ENCODE measurements around the gene CAST. TPM values are rescaled to one million over a fixed set of nuclear protein-coding genes. Genes with fewer than 3 reads are reported as not detected.

The CAST gene
- total and polyA plus RNA-seq, 2 donors (not counting 1 experiment from before 2014, with no cell fraction given) = 41.0 to 231 TPM

DNA sequence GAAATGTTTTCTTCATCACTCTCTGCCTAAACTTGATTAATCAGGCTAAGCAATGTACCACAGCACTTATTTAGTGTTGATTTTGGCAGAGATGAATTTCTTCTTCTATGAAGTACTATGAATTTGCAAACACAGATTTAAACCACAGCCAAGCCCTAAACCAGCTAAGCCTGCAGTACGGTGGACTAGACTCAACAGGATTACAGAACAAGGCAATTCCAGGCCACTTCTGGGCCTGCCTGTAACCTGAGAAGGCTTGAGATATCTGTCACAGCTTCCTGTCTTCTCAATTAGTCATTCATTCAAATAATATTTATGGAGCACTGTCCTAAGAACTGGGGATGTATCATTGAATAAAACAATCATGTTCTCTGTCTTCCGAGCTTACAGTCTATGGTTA, 32.4 kb upstream of the CAST start:
- no peak overlapping the region for H3K4me2 ChIP-seq (replicated peaks; ENCODE audit: low read depth, low read length, poor library complexity, severe bottlenecking)
- DNase-seq (no peak), ATAC-seq (ENCODE audit: low read depth) (no peak)
- peaks cover 0 to 7% (median 0%) of the 10 kb centered on the region in 4 experiments for H3K27me3 ChIP-seq (replicated peaks in 1 of 4; ENCODE audit: control extremely low read depth in 1 of 4, control insufficient read depth in 3 of 4, insufficient read depth in 4 of 4, low read length in 3 of 4)
- H3K4me3 ChIP-seq (ENCODE audit: control extremely low read depth in 1 of 5, extremely low read depth in 1 of 5, insufficient read depth in 1 of 5, low read depth in 2 of 5, low read length in 4 of 5) = no peak overlapping the region
- Mint-ChIP-seq H3K27me3 (peaks cover 19% of the 10 kb centered on the region), H3K27ac (no peak overlapping the region), H3K4me3 (no peak overlapping the region), H3K9me3 (ENCODE audit: insufficient read depth) (no peaks in the 10 kb centered on the region), H3K4me1 (no peaks in the 10 kb centered on the region)
- no peaks in the 10 kb centered on the region for H3K9me3 ChIP-seq (ENCODE audit: control extremely low read depth in 1 of 3, control insufficient read depth in 2 of 3, insufficient read depth in 1 of 3, low read length in 2 of 3)
- CTCF ChIA-PET = interaction anchor here (0.6 kb wide), 1 partner anchor 30 kb away, joined by 3 read pairs; no protein-coding TSS in a partner anchor
- POLR2A ChIA-PET = no interaction called here
- no peak for TF ChIP-seq EZH2 (IDR thresholded peaks at IDR 0.05; ENCODE audit: borderline replicate concordance, insufficient read depth, low read depth, low read length, poor library complexity, severe bottlenecking)
- TF ChIP-seq, protein P1, sequence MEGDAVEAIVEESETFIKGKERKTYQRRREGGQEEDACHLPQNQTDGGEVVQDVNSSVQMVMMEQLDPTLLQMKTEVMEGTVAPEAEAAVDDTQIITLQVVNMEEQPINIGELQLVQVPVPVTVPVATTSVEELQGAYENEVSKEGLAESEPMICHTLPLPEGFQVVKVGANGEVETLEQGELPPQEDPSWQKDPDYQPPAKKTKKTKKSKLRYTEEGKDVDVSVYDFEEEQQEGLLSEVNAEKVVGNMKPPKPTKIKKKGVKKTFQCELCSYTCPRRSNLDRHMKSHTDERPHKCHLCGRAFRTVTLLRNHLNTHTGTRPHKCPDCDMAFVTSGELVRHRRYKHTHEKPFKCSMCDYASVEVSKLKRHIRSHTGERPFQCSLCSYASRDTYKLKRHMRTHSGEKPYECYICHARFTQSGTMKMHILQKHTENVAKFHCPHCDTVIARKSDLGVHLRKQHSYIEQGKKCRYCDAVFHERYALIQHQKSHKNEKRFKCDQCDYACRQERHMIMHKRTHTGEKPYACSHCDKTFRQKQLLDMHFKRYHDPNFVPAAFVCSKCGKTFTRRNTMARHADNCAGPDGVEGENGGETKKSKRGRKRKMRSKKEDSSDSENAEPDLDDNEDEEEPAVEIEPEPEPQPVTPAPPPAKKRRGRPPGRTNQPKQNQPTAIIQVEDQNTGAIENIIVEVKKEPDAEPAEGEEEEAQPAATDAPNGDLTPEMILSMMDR (IDR thresholded peaks at IDR 0.05) = no peak
- no peaks in the 10 kb centered on the region for H4K20me1 ChIP-seq (ENCODE audit: control insufficient read depth, insufficient read depth, low read length, poor library complexity, severe bottlenecking)
- H3K36me3 ChIP-seq (replicated peaks in 1 of 2; ENCODE audit: control extremely low read depth in 1 of 2, control insufficient read depth in 1 of 2, extremely low read depth in 1 of 2, insufficient read depth in 2 of 2, low read length in 1 of 2) = no peaks in the 10 kb centered on the region
- no peak overlapping the region for H3K27ac ChIP-seq (ENCODE audit: low read length in 2 of 2)
- H3K79me2 ChIP-seq (ENCODE audit: control insufficient read depth, insufficient read depth, low read length) = no peaks in the 10 kb centered on the region
- intact Hi-C loops (cut with micrococcal nuclease) = no loop called here
- H3K4me1 ChIP-seq (ENCODE audit: control insufficient read depth in 2 of 2, insufficient read depth in 2 of 2, low read length in 2 of 2) = no peaks in the 10 kb centered on the region
- no peak overlapping the region for H2AFZ ChIP-seq (ENCODE audit: insufficient read depth, low read depth, low read length, poor library complexity, severe bottlenecking)
- H3K9ac ChIP-seq (ENCODE audit: low read length) = no peak overlapping the region
- WGBS (ENCODE audit: insufficient coverage) = 100% methylated on average over 1 of the region's 2 CpGs

DNA sequence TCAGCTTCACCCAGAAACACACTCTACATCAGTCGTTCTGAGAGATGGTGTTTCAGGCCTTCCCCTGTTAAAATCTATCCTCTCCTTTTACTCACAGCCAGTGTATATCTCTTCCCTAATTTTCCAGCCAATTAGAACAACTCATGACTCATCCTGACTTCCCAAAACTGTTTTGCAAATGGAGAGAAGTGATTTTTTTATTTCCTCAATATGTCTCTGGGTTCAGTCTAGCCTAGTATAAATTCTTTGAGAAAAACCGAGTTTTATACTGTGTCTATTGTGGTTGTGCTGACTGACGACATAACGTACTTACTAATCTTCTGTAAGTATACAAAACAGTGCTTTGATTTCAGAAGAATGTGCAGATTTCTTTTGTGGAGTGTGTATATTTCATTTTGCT, 28.4 kb upstream of the CAST start:
- H3K27me3 Mint-ChIP-seq = peaks cover 21% of the 10 kb centered on the region
- Histone ChIP-seq H3K27ac (ENCODE audit: low read length in 2 of 2) (no peak overlapping the region), H4K20me1 (ENCODE audit: control insufficient read depth, insufficient read depth, low read length, poor library complexity, severe bottlenecking) (no peaks in the 10 kb centered on the region), H3K4me3 (ENCODE audit: control extremely low read depth in 1 of 5, extremely low read depth in 1 of 5, insufficient read depth in 1 of 5, low read depth in 2 of 5, low read length in 4 of 5) (no peak overlapping the region), H3K79me2 (ENCODE audit: control insufficient read depth, insufficient read depth, low read length) (no peaks in the 10 kb centered on the region), H3K27me3 (replicated peaks in 1 of 4; ENCODE audit: control extremely low read depth in 1 of 4, control insufficient read depth in 3 of 4, insufficient read depth in 4 of 4, low read length in 3 of 4) (peaks cover 0 to 15% (median 3%) of the 10 kb centered on the region in 4 experiments), H3K9me3 (ENCODE audit: control extremely low read depth in 1 of 3, control insufficient read depth in 2 of 3, insufficient read depth in 1 of 3, low read length in 2 of 3) (no peaks in the 10 kb centered on the region), H2AFZ (ENCODE audit: insufficient read depth, low read depth, low read length, poor library complexity, severe bottlenecking) (no peak overlapping the region), H3K36me3 (replicated peaks in 1 of 2; ENCODE audit: control extremely low read depth in 1 of 2, control insufficient read depth in 1 of 2, extremely low read depth in 1 of 2, insufficient read depth in 2 of 2, low read length in 1 of 2) (no peaks in the 10 kb centered on the region), H3K4me1 (ENCODE audit: control insufficient read depth in 2 of 2, insufficient read depth in 2 of 2, low read length in 2 of 2) (no peaks in the 10 kb centered on the region), H3K9ac (ENCODE audit: low read length) (no peak overlapping the region), H3K4me2 (replicated peaks; ENCODE audit: low read depth, low read length, poor library complexity, severe bottlenecking) (no peak overlapping the region)
- H3K27ac Mint-ChIP-seq = no peak overlapping the region
- 90% methylated on average over 2 of the region's 4 CpGs for WGBS (ENCODE audit: insufficient coverage)
- CTCF ChIA-PET = no interaction called here
- no peak overlapping the region for H3K4me3 Mint-ChIP-seq
- intact Hi-C loops (cut with micrococcal nuclease) = no loop called here
- H3K4me1 Mint-ChIP-seq = no peaks in the 10 kb centered on the region
- DNase-seq (no peak), ATAC-seq (ENCODE audit: low read depth) (no peak)
- no peak for TF ChIP-seq EZH2 (IDR thresholded peaks at IDR 0.05; ENCODE audit: borderline replicate concordance, insufficient read depth, low read depth, low read length, poor library complexity, severe bottlenecking)
- TF ChIP-seq, protein P1 (IDR thresholded peaks at IDR 0.05) = no peak
- H3K9me3 Mint-ChIP-seq (ENCODE audit: insufficient read depth) = no peaks in the 10 kb centered on the region
- POLR2A ChIA-PET = no interaction called here
